NCI-H748 treated with DMSO at 0.1 percent for 48 hours (cell line): Measurements from ENCODE around the gene KCNG1.

ENCODE experiments used
- DNase-seq: peaks from one replicate; lab custom pipeline; 2025; lab: John Stamatoyannopoulos, UW

Gene KCNG1

GRCh38 chr20:51012357-51012756 lies 10.6 kb downstream of the KCNG1 start:
- DNase-seq, result no peak

- no peak for DNase-seq
Measured at GRCh38 chr20:51011479-51011878, 11.4 kb downstream of the KCNG1 start.

DNA sequence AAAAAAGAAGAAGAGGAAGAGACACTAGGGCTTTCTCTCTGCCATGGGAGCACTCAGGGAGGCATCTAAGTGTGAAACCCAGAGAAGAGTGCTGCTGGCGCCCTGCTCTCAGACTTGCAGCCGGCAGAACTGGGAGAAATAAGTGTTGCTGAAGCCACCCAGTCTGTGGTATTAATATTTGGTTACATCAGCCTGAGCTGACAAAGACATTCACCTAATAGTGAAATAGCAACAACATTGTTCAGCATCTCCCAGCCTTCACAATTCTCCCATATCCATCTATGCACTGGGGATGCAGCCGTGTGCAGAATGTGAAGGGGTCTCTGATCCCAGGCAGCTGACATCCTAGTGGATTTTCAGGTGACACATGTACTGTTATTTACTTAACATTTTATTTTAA lies 12.0 kb downstream of the KCNG1 start:
- no peak for DNase-seq

GRCh38 chr20:51010043-51010365 lies 12.9 kb downstream of the KCNG1 start:
- no peak for DNase-seq

DNA sequence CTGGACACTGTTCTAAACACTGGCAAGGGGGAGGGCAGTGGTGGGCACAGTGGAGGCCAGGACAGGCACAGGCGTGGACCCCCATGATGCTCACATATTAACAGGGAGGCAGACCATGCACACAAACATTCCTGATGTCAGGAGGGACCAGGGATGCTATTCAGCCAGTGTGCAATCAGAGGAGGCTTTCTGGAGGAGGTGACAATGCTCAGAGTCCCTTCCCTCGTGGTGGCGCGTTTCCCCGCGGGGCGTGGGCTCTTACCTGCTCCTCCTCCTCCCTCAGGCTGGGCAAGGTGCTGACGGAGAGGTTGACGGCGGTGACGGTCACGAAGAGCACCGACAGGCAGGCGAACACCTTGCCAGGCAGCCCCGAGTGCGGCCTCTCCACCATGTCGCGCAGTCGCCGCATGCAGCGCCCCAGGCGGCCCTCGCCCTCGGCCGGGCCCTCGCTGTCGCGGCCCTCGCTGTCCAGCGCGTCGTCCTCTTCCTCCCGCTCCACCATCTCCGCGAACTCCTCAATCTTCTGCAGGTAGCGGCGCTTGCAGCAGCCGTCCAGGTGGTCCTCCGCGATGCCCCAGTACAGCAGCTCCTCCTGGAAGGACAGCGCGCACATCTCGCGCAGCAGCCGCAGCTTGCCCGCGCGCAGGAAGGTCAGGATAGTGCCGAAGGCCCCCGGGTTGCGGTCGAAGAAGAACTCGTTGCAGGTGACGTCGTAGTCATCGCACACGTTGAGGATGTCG lies 13.4 kb downstream of the KCNG1 start:
- DNase-seq, result no peak

DNA sequence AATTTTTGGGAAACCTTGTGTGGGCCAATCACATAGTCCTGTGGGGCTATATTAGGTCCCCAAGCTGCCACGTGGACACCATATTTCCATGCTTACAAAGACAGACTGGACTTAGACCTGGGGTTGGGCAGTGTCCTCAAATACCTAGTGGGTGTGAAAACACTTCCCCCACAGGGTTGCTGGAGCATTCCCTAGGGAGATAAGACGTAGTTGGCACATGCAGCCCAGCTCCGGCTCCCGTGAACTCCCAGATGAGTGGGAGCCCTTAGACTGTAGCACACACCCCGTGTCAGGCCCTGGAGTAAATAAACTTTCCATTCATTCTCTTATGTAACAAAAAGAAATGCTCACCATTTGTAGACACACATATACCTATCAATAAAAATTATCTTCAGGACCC lies 14.2 kb downstream of the KCNG1 start:
- no peak for DNase-seq

DNA sequence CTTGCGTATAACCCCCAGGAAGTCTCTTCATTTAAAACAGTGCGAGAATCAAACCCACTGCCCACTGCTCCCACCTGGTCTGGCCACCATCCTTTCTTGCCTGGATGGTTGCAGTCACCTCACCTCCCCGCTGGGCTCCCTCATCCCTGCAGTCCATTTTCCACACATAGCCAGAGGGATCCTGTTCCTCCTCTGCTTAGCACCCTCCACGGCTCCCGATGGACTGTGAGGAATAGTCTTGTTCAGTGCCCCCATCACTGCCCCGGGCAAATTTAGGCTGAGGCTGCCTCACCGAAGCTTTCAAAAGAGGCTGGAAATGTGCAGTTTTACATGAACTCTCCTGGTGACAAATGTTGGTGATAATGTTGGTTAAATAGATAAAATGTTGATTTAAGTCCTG lies 17.7 kb downstream of the KCNG1 start:
- DNase-seq, result no peak

GRCh38 chr20:51004781-51005180 lies 18.1 kb downstream of the KCNG1 start:
- no peak for DNase-seq

GRCh38 chr20:51004305-51004727 lies 18.6 kb downstream of the KCNG1 start:
- no peak for DNase-seq

DNA sequence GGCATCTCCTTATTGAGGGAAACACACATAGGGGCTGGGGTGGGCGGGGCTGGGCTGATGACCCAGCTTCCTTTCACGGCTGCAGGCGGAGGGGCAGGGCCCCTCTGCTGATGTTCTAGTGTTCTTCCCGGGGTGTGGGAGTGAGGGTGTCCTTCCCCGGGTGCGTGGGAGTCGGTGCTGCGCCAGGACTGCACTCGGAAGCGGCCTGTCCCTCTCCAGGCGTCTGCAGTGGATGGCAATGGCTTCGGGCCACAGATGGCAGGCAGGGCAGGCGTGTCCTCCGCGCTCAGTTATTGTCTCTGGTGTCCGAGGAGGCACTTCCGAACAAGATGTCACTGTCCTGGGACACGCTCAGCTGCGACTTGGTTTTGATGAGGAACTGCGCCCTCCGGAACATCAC lies 19.2 kb downstream of the KCNG1 start:
- DNase-seq, result no peak

- DNase-seq, result no peak
Measured at GRCh38 chr20:51002633-51003032, 20.3 kb downstream of the KCNG1 start.

DNA sequence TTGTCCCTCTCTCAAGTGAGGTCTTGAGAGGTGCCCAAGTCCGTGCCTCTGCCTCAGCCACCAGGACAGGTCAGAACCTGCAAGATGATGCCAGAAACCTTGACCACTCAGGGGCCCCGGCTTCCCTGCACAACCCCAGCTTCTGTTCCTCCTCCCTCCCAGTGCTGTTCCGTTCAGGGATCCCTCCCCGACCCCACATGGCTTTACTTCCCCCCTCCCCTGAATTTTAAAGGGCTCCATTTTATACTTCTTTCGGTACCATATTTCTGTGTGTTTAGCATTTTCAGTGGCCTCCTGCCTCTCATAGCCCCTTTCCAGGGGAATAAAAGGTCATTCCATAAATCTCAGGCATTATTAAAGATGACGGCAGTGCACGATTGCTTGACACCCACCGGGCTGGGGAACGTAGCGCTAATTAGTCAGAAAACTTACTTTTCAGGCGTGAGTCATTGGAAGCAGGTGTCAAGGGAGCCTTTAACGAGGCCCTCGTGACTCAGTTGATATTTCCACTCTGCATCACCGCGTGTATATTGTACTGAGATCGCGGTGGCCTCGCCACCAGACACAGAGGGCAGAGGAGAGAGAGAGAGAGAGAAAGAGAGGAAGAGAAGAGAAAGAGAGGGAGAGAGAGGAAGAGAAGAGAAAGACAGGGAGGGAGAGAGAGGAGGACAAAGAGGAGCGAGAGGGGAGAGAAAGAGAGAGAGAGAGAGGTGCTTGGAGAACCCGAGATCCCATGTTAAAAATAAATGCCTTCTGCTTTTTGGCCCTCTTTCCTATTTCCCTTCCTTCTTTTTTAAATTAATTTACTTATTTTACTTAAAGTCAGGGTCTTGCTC lies 21.3 kb downstream of the KCNG1 start:
- DNase-seq, result no peak

DNA sequence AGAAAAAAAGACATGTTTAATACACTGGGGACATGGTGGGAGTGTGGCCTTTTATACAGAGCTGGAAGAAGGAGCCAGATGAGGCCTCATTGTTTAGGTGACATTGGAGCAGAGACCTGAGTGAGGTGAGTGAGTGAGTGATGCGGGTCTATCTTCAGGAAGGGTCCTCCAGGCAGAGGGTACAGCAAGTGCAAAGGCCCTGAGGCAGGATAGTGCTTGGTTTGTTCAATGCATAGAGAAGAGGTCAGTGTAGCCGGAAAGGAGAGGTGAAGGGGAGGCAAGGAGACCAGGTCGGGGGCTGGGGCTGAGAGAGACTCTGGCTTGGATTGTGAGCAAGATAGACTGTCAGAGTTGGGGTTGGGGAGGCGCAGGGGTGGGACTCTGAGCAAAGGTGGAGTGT lies 23.6 kb downstream of the KCNG1 start:
- no peak for DNase-seq

- no peak for DNase-seq
Measured at GRCh38 chr20:50996901-50997865, 25.7 kb downstream of the KCNG1 start.

GRCh38 chr20:50995506-50995905 lies 27.4 kb downstream of the KCNG1 start:
- no peak for DNase-seq

DNA sequence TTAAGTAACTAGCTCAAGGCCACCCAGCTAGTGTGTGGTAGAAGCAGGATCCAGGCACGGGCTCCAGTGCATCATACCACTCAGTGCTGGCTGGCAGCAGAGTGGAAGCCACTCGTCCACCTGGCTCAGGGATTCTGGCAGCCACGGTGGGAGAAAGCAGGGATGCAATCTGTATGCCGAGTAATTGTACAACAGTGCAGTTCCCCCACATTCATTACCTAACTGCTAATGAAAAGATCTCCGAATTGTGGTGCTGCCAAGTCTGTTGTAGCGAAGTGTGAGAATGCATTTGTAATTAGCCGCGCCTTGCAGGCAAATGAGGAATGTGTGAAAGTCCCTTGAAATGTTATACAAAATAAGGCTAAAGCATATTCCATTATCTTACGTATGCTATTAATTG lies 29.0 kb downstream of the KCNG1 start:
- no peak for DNase-seq

GRCh38 chr20:50992733-50993457 lies 30.0 kb downstream of the KCNG1 start:
- DNase-seq, result peak; percentile 4

- DNase-seq, result no peak
Measured at GRCh38 chr20:50992336-50992732, 30.6 kb downstream of the KCNG1 start.

GRCh38 chr20:50991076-50991475 lies 31.8 kb downstream of the KCNG1 start:
- no peak for DNase-seq

DNA sequence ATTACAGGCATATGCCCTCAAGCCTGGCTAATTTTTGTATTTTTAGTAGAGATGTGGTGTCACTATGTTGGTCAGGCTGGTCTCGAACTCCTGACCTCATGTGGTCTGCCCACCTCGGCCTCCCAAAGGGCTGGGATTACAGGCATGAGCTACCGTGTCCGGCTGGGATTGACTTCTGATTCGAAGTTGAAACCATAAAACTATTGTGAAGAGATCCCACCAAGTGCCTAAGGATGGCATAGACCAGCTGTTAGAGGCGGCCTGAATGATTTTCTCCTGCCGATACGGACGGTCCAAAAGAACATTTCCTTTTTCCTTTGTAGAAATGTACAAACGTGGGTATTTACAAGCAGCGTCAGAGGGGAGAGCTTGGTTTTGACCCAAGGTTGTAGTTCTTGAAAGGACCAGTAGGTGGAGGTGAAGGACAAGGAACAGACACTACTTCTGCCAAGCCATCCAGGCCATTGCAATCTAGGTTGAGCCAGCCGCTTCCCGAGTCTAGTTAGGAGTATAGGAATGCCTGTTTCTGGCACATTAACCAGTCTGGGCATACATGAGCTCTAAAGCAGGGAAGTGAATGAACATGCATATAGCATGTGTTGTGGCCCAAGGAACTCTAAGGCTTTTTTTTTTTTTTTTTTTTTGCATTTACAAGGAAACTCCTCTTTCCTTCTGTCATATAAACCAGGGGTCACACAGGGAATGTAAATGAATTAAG lies 35.3 kb downstream of the KCNG1 start:
- peak; percentile 22 for DNase-seq

DNA sequence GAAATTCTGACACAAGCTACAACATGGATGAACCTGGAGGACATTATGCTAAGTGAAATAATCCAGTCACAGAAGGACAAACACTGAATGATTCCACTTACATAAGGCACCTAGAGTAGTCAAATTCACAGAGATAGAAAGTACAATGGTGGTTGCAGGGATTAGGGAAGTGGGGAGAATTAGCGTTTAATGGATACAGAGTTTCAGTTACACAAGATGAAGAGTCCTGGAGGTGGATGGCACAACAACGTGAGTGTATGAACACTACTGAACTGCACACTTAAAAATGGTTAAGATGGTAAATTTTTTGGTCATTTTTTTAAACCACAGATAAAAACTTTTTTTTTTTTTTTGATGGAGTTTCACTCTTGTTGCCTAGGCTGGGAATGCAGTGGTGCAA lies 39.6 kb downstream of the KCNG1 start:
- DNase-seq, result no peak
